ENCODE results near the gene ERBB2. TPM values are rescaled to one million over a fixed set of nuclear protein-coding genes. Genes with fewer than 3 reads are reported as not detected.
"Not testable (repeated sequence)": the region's sequence is repeated elsewhere in the genome, so short reads cannot be mapped to it uniquely, and the experiment has no call there.

ERBB2 gene
- polyA plus RNA-seq, 4 donors: 166 to 198 (median 183) TPM

DNA sequence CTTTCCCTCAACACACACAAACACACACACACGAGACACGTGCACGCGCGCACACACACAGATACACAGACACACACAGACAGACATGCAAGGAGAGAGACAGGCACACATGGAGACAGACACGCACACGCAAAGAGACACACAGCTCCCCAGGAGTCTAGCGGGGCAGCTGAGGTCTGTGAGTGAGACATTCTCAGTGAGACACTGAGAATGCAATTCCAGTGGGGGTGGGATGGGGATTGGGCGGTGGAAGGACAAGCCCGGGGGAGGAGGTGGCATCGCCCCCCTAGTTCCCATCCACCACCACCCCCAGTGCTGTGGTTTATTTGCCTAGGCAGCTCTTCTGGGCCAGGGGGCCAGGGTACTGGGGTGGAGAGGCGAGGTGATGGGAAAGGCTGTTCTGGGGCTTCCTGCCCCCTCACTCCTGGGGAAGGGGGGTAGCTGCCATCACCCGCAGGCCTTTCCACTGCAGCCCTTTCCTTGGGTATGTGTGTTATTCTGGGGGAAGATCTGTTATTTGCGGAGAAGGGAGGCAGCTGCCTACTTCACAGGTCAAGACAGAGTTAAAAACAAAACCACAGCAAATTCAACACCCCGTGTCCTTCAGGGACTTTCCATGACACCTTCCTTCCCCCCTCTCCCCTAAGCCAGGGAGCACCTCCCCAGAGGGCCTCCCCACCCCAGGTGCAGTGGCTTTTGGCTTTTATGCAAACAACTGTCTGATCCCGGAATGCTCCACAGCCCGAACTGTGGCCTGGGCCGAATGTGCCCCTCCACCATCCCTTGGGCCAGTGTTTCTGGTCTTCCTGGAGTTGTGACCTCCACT is 55.9 kb downstream of the ERBB2 start:
- no peak for DNase-seq (ENCODE audit: low read depth in 4 of 4, low spot score in 3 of 4)

DNA sequence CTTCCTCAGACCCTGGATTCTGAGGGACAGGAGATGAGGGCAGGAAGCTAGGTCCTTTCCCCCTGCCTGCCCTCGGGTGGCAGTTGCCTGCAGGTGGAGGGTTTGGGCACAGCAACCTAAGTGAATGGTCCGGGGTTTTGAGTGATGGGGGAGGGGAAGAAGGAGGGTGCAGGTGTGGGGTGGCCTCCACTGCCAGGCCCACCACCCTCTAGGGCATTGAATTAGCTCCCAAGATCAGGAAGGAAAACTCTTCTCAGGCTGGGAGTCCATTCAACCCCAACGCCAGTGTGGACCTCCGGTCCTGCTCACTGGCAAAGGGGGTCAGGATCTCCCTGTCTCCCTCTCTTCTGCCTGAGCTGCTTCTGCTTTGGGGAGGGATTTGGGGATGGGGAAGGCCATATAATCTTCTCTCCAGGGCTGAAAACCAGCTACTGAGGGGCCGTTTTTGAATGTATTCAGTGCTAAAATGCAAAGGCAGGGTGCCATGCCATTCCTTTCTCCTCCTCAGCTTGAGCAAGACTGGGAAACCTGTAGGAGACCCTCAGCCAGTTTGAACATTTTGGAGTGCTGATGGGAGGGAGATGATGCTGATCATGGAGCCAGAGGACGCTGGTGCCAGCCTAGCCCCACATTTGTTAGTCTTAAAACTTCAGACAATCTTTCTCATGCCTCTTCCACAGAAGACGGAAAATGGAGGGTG is 56.7 kb downstream of the ERBB2 start:
- no peak for DNase-seq (ENCODE audit: low read depth in 4 of 4, low spot score in 3 of 4)

DNA sequence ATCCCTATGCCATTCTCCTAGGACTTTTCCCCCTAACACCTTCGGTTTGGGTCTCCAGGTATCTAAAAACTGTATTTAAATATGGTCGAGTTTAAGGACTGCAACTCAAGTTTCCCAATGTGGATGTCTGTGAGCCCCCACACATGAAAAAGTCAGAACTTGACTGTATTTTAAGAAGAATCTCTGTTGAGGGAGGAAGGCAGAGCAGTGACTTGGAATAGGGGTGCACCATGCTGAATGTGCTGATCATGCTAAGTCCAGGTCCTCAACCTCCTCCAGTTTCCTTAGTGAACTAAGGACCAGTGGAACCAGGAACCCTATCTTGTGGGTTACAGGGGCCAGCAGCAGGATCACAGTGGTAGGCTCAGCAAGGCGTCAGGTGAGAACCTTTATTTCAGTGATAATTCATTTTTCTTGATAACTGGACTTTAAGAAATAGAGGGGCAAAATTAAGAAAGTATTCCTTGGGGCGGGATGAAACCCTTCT is 57.4 kb downstream of the ERBB2 start:
- DNase-seq (ENCODE audit: low read depth in 4 of 4, low spot score in 3 of 4): no peak

DNA sequence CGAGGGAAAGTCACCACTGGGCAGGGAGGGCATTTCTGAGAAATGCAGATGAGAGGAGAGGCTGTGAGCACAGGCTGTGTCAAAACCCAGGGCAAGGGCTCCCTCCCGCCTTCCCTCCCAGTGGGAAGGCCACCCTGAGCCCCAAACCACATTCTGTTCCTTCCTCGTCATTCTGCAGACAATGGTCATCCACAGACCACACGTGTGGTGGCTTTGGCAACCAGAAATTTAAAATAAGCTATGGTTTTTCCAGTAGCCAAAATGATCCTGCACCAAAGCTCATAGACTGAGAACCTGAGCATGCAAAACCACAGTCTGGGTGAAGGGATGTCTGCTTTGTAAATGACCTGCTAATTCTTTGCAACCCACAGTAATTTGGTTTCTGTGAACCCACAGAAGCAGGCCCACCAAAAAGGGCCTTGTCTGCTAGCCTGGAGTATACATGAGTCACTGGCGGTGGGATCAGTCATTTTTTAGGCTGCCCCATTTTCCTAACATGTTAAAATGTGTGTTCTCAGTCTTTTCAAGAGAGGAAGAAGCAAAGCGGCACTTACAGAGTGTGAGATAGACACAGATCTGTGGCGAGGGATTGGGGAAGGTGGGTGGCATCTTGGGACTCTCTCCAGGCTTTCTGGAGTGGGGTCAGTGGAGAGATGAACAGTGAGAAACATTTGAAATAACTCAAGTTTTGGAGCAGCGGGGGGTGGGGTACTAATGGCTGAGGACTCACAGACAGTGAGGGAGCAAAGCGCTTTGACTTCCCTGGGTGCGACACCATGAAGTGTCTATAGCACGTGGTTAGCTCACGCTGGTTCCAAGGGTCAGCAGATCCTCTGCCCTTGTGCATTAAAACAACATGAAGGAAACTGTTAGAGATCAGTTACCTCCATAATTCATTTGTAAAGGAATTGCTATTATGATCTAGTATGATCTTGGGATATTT is 58.3 kb downstream of the ERBB2 start:
- no peak for DNase-seq (ENCODE audit: low read depth in 4 of 4, low spot score in 3 of 4)

DNA sequence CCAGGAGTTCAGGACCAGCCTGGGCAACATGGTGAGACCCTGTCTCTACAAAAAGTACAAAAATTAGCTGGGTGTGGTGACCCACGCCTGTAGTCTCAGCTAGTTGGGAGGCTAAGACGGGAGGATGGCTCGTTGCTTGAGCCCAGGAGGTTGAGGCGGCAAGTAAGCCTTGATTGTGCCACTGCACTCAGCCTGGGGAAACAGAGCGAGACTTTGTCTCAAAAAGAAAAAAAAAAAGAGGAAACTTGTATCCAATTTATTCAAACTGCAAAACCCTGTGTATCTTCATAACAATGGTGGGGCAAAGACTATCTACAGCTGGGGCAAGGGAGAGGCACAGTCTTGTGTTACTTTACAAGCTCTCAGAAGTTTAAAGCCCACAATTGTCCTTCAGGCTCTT is 59.3 kb downstream of the ERBB2 start:
- no peak for DNase-seq (ENCODE audit: low read depth in 4 of 4, low spot score in 3 of 4)

DNA sequence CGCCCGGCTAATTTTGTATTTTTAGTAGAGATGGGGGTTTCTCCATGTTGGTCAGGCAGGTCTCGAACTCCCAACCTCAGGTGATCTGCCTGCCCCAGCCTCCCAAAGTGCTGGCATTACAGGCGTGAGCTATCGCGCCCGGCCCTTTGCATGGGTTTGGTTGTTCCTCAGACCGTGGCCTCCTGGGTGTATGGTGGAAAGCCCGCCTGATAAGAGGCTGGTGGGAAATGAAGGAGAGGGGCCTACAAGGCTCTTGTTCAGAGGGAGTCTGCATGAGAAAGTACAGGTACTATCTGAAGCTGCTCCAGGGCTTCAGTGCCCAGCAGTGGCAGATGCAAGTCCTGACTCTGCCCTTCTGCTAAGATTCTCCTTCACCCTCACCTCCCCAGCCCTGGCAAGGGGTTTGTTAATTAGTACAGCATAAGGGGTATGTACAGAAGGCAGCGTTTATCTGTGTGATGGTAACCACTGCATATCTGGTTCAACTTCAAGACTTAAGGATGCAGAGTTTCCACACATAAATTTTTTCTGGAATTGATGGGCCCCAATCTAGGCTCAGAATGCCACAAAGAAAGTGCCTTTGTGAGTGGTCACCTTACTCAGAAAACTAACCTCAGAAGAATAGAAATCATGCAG is 62.1 kb downstream of the ERBB2 start:
- DNase-seq (ENCODE audit: low read depth in 4 of 4, low spot score in 3 of 4): no peak

DNA sequence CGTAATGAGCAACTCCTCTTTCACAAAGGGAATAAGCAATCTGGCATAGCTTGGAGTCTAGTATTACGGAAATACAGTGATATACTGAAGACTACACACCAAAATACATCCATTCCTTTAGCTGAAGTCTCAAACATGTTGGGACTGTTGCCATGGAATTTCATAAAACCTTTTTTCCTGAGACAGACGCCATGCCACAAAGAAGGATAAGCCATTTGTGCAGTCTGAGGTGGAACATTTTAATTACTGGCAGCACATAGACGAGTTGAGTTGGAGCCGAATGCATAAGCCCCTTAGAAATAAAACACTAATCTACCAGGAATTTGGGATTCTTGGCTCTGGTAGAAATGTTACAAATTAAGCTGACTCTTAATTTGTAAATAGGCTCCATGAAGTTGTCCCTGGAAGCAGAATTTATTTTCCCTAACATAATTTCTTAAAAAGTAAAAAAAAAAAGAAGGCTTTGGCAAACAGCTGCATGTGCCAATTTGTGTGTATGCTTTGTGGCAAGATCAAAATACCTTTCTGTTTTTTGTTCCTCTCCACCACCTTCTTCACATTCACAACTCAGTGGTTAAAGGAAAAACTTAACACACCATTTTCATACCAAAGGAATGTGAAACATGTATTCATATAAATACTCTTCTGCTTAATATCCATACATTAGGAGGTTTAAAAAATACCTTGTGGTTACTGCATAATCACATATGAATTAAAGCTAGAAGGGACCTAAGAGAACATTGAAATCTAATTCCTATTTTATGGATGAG is 63.4 kb downstream of the ERBB2 start:
- no peak for DNase-seq (ENCODE audit: low read depth in 4 of 4, low spot score in 3 of 4)

DNA sequence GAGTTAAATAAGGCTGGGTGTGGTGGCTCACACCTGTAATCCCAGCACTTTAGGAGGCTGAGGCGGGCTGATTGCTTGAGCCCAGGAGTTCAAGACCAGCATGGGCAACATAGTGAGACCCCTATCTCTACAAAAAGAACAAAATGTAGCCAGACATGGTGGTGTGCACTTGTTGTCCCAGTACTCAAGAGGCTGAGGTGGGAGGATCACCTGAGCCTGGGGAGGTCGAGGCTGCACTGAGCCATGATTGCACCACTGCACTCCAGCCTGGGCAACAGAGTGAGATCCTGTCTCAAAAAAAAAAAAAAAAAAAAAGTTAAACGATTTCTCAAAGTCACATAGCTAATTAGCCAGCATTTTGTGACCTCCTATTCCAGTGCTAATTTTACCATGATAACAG is 64.3 kb downstream of the ERBB2 start:
- DNase-seq (ENCODE audit: low read depth in 4 of 4, low spot score in 3 of 4): not testable (repeated sequence)

DNA sequence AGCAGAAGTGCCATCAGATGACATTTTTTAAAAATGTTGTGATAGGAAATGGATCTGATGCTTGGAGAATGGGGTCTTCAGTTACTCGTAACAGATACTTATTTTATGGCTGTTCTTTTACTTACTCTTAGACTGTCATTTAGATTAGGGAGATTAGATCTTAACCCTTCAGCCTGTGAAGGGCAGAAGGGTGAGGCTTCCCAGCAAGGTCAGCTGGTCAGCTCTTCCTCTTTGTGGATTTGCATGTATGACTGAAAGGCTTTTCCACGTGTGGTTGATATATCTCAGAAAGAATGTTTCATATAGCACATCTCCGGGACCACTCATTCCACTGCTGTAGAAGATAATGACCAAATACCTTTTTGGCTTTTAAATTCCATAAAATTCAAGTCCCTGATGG is 65.3 kb downstream of the ERBB2 start:
- no peak for DNase-seq (ENCODE audit: low read depth in 4 of 4, low spot score in 3 of 4)

DNA sequence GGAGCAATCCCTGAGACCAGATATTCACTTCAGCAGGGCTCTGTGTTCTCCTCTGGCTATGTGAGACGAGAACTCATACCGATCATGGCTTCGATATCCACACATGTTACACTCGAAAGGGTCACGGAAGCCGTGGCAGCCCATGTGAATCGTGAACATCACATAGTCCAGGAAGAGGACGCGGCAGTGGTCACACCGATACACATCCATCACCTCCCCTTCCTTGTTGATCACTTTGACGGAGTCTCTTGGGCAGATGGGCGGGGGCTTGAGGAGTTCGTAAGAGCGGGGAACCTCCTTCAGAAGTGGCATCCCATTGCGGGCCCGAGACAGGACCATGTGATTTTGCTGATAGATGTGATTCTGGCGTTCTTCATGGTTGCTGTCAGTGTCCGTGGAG is 65.9 kb downstream of the ERBB2 start:
- no peak for DNase-seq (ENCODE audit: low read depth in 4 of 4, low spot score in 3 of 4)

DNA sequence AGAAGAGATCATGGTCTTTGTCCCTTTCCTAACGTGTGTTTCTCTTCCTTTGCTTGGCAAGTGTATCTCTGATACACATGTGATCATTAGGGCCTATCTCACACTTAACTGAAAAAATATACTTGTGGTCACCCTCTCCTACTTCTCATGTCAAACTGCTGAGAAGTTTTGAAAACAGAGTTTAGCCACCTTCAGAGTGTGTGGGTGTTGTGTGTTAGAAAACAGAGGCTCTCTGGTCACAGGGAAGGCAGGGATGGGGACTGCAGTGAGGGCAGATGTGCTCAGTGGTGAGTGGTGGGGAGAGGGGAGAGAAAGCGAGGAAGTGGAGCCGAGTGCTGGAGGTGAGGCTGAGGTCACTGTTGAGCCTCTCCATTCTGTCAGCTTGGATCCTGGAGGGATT is 67.3 kb downstream of the ERBB2 start:
- no peak for DNase-seq (ENCODE audit: low read depth in 4 of 4, low spot score in 3 of 4)

DNA sequence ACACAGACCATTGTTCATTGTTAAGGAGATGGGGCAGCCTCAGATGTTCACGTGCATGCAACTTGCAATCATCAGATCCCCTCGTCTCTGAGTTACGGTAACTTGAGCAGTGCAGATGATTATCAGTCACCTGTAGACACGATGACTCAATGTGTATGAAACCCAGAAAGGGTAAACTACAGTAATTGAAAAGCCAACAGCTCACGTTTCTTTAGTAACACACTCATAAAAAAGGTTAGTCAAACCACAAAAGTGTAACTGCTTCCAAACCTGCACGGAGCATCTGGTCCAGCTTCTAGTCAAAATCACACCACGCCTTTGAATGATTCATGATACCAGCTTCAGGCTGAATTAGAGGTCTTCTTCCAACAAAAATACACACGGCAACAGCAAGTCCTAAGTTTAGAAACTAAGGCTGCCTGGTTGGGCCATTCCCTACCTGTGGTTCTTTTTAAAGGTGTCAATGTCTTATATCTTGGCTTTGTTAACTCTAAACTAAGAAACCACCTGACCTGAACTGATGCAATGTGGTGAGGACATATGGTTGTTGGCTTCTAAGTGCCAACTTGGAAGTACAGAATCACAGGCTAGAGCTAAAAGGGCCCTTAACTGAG is 70.2 kb downstream of the ERBB2 start:
- DNase-seq (ENCODE audit: low read depth in 4 of 4, low spot score in 3 of 4): no peak

DNA sequence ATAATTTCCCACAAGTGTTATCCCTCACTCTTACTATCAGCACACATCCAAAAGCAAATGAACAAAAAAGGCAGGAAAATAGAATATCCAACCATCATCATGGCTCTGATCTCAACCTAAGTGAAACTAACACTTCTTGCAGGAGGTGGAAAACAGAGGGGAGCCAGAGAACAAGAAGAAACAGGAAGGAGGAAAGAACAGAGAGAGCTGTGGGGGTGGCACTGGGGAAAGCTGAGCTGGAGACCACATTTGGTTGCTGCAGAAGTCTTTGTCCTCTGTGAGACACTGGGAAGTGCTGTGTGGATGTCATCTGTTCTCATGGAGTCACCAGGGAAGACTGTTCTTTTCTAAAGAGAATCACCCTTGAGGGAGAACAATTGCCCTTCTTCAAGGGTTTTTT is 72.6 kb downstream of the ERBB2 start:
- DNase-seq (ENCODE audit: low read depth in 4 of 4, low spot score in 3 of 4): no peak

DNA sequence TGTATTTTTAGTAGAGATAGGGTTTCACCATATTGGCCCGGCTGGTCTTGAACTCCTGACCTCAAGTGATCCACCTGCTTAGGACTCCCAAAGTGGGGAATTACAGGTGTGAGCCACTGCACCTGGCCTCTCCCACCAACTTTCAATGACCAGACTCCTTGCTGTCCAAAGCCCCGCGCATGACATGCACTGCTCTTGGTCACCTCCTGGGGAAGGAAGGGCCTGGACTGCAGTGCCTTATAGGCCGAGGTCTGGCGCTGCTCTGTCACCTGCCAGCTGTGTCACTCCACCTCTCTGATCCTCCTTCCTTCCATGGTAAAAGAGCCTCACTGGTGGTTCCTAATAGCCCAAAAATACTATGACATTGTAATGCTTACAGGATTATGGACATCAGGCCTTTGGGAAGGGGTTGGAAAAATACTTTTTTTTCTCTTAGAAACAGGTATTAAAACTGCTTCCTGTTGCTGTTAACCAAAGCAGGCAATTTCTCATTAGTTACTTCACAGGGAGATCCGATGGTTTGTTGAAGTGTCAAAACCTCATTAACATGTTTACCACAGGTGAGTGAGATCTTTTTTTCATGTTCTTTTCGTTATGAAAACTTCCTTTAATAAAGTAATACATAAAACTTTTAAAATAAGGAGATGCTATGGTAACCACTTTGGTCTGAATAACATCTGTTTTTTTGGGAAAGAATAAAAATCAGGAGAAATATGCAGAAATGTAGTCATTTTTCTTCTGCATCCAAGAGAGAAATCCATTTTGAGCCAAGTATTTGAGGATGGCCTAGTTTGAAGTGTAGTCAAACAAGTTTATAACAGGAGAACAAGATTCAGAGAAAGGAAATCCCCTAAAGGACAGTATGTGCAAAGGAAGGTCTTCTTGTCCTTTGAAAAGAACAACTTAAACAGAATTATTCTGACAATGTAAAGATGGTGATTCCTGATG is 73.4 kb downstream of the ERBB2 start:
- DNase-seq (ENCODE audit: low read depth in 4 of 4, low spot score in 3 of 4): no peak

DNA sequence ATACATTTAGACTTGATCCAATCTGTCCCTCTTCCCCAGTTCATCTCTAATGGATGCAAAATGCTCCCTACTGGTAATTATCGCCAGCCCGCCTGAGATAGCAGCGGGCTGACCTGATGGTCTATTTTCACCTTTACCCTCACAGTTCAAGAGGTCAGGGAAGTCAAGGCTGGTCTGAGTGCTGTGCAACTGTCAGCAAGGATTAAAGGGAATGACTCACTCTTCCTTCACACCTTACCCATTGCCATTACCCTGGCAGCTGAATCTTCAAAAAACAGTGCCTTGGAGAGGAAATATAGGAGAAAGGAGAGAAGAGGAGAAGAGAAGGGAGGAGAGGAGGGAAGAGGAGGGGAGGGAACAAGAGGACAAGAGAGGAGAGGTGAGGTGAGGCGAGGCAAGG is 74.2 kb downstream of the ERBB2 start:
- DNase-seq (ENCODE audit: low read depth in 4 of 4, low spot score in 3 of 4): no peak

DNA sequence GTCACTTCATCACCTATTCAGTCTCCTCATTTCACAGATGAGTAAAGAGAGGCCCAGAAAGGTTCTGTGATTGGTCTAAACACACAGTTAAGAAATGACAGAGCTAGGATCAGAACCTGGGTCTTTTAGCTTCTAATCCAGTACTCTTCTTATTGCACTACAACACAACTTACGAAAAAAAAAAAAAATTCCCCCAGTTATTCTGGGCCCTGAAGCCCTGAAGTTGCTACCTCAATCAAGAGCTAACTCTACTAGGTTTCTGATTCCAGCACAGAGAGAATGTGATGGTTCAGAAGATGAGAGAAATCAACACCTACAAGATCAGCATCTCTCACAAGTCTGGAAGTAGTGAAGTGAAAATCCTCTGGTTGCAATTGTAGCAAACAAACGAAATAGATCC is 75.2 kb downstream of the ERBB2 start:
- DNase-seq (ENCODE audit: low read depth in 4 of 4, low spot score in 3 of 4): no peak

DNA sequence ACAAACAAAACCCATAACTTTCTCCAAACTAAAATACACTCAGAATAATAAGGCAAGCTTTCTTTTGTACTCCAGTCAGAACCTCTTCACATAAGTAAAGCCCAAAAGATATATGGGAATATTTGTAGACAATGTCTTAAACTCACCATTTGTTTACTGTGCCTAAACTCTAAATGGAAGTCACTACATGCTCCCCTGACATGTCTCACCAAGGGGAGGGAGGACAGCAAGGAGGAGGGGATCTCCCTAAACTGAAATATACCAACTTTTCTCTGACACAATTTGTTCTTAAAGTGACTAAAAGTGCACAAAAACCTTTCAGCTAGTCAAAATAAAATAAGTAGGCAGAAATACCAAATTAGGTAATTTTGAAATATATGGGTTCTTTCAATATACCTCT is 76.4 kb downstream of the ERBB2 start:
- no peak for DNase-seq (ENCODE audit: low read depth in 4 of 4, low spot score in 3 of 4)

Data from right renal pelvis (tissue), 4 donors.